SK-N-MC (cell line): Measurements from ENCODE around the gene OR11G2.
"Not testable (repeated sequence)": the region's sequence is repeated elsewhere in the genome, so short reads cannot be mapped to it uniquely, and the experiment has no call there.

Experiments
- DNase-seq: peaks from one replicate; pipeline ENCODE4 v3.0.0-alpha.2; 2011; ENCODE audit warnings: low read depth, low spot score
- H3K27ac ChIP-seq: fragments of 200-600 bp; sonication (generic); 2 replicates; pipeline ENCODE4 v1.5.1; 2016; ENCODE audit warnings: mixed run types
- H3K36me3 ChIP-seq: fragments of 200-600 bp; sonication (generic); 2 replicates; pipeline ENCODE4 v1.6.1; 2017; ENCODE audit warnings: antibody characterized with exemption, low read length, mixed read lengths; ENCODE audit not compliant: insufficient read depth
- H3K4me3 ChIP-seq: fragments of 200-600 bp; sonication (generic); 2 replicates; pipeline ENCODE4 v1.5.1; 2016
- H3K9ac ChIP-seq: fragments of 200-600 bp; sonication (generic); 2 replicates; pipeline ENCODE4 v1.8.0; 2017; ENCODE audit warnings: mixed run types, mixed read lengths; ENCODE audit not compliant: insufficient read length
- H3K9me3 ChIP-seq: fragments of 200-600 bp; sonication (generic); 2 replicates; pipeline ENCODE4 v1.6.1; 2017; ENCODE audit warnings: low read depth, mild to moderate bottlenecking, antibody characterized with exemption, low read length, moderate library complexity, mixed read lengths
- EZH2 ChIP-seq: fragments of 200-600 bp; sonication (generic); IDR thresholded peaks from one replicate; pipeline ENCODE4 v1.6.1; 2017; ENCODE audit warnings: antibody characterized with exemption
- FOXP2 ChIP-seq: optimal IDR thresholded peaks from 2 replicates; pipeline ENCODE3; 2011; ENCODE audit warnings: mild to moderate bottlenecking, moderate library complexity; ENCODE audit not compliant: insufficient read depth; ENCODE audit errors: extremely low read length, control extremely low read depth
- POLR2AphosphoS5 ChIP-seq: IDR thresholded peaks from 2 replicates; pipeline ENCODE4 v1.6.1; 2012; ENCODE audit warnings: mild to moderate bottlenecking, low read depth, low read length, borderline replicate concordance

OR11G2 gene

DNA sequence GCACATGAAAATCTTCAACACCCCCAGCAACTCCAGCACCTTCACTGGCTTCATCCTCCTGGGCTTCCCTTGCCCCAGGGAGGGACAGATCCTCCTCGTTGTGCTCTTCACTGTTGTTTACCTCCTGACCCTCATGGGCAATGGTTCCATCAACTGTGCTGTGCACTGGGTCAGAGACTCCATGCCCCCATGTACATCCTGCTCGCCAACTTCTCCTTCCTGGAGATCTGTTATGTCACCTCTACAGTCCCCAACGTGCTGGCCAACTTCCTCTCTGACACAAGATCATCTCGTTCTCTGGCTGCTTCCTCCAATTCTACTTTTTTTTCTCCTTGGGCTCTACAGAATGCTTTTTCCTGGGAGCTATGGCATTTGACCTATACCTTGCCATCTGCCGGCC lies 11.5 kb upstream of the OR11G2 start:
- no peak for DNase-seq
- H3K36me3 ChIP-seq: no peaks in the 10 kb centered on the region
- no peak overlapping the region for H3K9ac ChIP-seq
- no peak overlapping the region for H3K4me3 ChIP-seq
- H3K9me3 ChIP-seq: no peaks in the 10 kb centered on the region
- TF ChIP-seq EZH2 (no peak), POLR2AphosphoS5 (no peak), FOXP2 (no peak)
- H3K27ac ChIP-seq: no peak overlapping the region

DNA sequence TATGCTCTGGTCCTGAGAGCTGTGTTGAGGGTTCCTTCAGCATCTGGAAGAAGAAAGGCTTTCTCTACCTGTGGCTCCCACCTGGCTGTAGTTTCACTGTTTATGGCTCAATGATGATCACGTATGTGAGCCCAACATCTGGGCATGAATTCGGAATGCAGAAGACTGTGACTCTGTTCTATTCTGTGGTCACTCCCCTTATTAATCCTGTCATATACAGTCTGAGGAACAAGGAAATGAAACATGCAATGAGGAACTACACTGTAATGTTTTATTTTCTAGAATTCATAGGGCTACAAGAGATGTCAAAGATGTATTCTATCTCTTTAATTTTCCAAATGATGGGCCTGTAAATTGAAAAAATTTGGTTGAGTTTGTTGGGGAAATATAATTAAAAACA lies 10.8 kb upstream of the OR11G2 start:
- Histone ChIP-seq H3K9me3 (no peaks in the 10 kb centered on the region), H3K9ac (no peak overlapping the region), H3K4me3 (no peak overlapping the region), H3K36me3 (no peaks in the 10 kb centered on the region), H3K27ac (no peak overlapping the region)
- DNase-seq: no peak
- TF ChIP-seq FOXP2: no peak
- TF ChIP-seq POLR2AphosphoS5: no peak
- TF ChIP-seq EZH2: no peak

DNA sequence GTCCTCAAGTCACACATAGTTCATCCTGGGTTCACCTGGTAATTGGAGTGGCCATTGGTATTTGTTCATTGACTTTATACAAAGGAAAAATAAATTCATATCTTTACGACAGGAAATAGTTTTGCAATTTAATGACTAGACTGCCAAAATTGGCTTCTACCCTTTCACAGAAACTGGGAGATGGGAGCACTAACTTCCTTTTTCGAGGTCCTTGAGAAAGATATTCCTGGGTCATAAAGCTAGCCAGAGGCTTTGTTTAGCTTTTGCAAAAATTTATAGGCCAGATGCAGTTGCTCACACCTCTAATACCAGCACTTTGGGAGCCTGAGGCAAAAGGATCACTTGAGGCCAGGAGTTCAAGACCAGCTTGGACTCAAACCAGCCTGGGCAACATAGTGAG lies 10.2 kb upstream of the OR11G2 start:
- Histone ChIP-seq H3K27ac (no peak overlapping the region), H3K36me3 (no peaks in the 10 kb centered on the region), H3K9me3 (no peaks in the 10 kb centered on the region), H3K4me3 (no peak overlapping the region), H3K9ac (no peak overlapping the region)
- DNase-seq: no peak
- no peak for TF ChIP-seq EZH2

DNA sequence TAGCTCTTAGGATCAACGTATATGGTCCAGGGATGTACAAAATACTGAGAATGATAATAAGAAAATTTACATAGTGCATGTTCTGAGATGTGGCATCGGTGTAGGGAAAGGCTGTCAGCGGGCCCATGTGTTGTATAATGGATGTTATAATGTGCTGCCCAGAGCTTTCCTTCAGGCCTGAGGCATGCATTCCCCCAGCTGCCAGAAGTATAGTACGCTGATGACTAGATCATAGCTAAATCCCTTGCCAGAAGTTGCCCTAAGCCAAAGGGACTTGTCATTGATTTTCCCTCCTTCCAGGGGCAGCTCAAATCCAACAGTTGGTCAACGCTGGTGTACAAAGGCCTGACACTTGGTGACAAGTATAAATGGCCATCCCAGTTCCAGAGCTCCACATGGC lies 6.5 kb upstream of the OR11G2 start:
- Histone ChIP-seq H3K36me3 (no peaks in the 10 kb centered on the region), H3K9ac (no peak overlapping the region), H3K27ac (no peak overlapping the region), H3K4me3 (no peak overlapping the region), H3K9me3 (no peaks in the 10 kb centered on the region)
- TF ChIP-seq FOXP2 (no peak), POLR2AphosphoS5 (no peak), EZH2 (no peak)
- DNase-seq: no peak

DNA sequence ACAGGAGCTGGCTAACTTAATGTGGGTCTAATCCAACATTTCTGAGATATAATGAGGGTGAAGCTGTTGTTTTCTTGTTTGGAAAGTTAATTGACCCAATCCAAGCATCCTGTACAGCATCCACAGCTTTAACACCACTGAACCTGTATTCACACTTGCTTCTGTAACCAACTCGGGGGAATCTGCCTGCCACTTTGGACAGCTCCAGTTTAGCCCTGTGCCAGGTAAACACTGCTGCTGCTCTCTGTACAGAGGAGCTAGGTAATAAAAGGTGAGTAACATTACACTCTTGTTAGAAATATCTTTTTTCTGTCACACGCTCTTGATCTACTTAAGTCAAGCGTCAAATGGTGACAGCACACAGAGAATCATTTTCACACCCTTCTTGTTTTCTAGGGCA lies 700 bp downstream of the OR11G2 start:
- no peak overlapping the region for H3K27ac ChIP-seq

DNA sequence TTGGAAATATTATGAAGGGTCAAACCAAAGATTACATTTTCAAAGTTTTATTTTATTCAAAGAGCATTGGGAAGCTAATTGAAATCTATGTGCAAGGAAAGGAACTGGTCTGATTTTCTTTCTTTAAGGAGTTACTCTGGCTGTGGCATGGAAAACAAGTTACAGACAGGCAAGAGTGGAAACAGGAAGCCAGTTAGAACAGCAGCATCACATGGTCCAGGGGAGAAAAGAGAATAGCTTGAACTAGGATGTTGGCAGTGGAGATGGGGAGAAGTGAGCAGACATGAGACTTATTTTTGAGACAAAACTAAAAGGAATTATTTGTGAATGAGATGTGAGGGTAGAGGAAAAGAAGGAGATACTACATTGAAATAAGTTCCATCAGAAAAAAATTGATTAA lies 3.4 kb downstream of the OR11G2 start:
- Histone ChIP-seq H3K9ac (no peak overlapping the region), H3K27ac (no peak overlapping the region), H3K36me3 (no peaks in the 10 kb centered on the region), H3K9me3 (no peaks in the 10 kb centered on the region), H3K4me3 (no peak overlapping the region)
- no peak for DNase-seq
- no peak for TF ChIP-seq EZH2

More for the DNA sequence above, 700 bp downstream of the OR11G2 start:
- H3K36me3 ChIP-seq: no peaks in the 10 kb centered on the region
- H3K9me3 ChIP-seq: no peaks in the 10 kb centered on the region
- TF ChIP-seq FOXP2 (no peak), POLR2AphosphoS5 (no peak), EZH2 (no peak)
- no peak overlapping the region for H3K9ac ChIP-seq
- H3K4me3 ChIP-seq: no peak overlapping the region
- no peak for DNase-seq

DNA sequence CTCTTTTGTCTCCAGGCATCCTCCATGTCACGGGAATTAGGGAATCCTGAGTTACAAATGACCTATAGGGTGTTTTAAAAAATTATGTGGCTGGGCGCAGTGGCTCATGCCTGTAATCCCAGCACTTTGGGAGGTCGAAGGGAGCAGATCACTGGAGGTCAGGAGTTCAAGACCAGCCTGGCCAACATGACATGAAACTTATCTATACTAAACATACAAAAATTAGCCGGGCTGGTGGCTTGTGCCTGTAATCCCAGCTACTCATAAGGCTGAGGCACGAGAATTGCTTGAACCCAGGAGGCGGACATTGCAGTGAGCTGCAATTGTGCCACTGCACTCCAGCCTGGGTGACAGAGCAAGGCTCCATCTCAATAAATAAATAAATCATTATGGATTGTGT lies 4.5 kb downstream of the OR11G2 start:
- DNase-seq, H3K27ac ChIP-seq, H3K36me3 ChIP-seq, H3K4me3 ChIP-seq, H3K9ac ChIP-seq, H3K9me3 ChIP-seq: not testable (repeated sequence)

DNA sequence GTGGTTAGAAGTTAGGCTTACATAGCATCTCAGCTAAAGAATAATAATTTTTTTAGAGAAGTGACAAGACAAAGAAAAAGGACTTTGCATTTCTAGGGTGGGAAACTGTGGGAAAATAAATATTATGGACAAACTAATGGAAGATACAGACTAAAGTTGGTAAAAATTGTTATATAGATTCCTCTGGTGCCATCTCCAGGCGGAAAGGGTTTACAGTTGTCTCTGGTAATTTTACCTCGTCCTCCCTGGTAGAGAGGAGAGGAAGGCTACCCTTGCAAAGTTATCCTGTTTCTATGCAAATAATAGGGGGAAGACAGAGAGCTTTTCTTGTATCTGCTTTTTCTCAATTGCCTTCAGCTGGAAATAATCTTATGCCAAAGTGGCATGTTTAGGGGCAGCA lies 5.2 kb downstream of the OR11G2 start:
- DNase-seq: no peak
- H3K27ac ChIP-seq: no peak overlapping the region
- no peaks in the 10 kb centered on the region for H3K36me3 ChIP-seq
- no peak overlapping the region for H3K4me3 ChIP-seq
- no peak overlapping the region for H3K9ac ChIP-seq
- no peaks in the 10 kb centered on the region for H3K9me3 ChIP-seq
- TF ChIP-seq FOXP2: no peak
- no peak for TF ChIP-seq EZH2
- TF ChIP-seq POLR2AphosphoS5: no peak

DNA sequence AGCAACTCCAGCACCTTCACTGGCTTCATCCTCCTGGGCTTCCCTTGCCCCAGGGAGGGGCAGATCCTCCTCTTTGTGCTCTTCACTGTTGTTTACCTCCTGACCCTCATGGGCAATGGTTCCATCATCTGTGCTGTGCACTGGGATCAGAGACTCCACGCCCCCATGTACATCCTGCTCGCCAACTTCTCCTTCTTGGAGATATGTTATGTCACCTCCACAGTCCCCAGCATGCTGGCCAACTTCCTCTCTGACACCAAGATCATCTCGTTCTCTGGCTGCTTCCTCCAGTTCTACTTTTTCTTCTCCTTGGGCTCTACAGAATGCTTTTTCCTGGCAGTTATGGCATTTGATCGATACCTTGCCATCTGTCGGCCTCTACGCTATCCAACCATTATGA lies 6.8 kb downstream of the OR11G2 start:
- H3K36me3 ChIP-seq: no peaks in the 10 kb centered on the region
- DNase-seq: no peak
- H3K4me3 ChIP-seq: no peak overlapping the region
- TF ChIP-seq EZH2: no peak
- TF ChIP-seq POLR2AphosphoS5: no peak
- TF ChIP-seq FOXP2: no peak
- no peaks in the 10 kb centered on the region for H3K9me3 ChIP-seq
- H3K27ac ChIP-seq: no peak overlapping the region
- H3K9ac ChIP-seq: no peak overlapping the region

DNA sequence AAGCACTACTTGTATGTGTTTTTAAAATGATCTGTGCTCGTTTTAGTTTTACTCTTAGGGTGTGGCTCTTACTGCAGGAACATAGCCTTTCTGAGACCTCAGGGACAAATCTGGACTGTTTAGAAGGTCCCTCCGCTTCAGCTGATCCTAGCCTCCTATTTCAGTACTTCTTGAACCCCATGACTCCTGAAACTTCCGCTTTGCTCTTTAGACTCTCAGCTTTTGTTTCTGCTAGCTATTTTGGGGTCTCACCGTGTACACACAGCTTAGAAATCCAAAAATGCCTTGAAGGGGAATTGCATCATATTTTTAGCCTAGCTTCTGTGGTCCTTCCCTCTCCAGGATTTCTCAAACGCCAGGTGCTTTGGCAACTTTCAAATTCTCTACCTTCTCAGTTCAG lies 8.3 kb downstream of the OR11G2 start:
- no peak overlapping the region for H3K4me3 ChIP-seq
- TF ChIP-seq EZH2: no peak
- no peak for TF ChIP-seq POLR2AphosphoS5
- no peak for TF ChIP-seq FOXP2
- H3K27ac ChIP-seq: no peak overlapping the region
- H3K9ac ChIP-seq: no peak overlapping the region
- H3K9me3 ChIP-seq: no peaks in the 10 kb centered on the region
- H3K36me3 ChIP-seq: no peaks in the 10 kb centered on the region
- no peak for DNase-seq
